ENCODE results near the gene HSDL2.
"Not testable (repeated sequence)": the region's sequence is repeated elsewhere in the genome, so short reads cannot be mapped to it uniquely, and the experiment has no call there.

HSDL2 gene

GRCh38 chr9:112369817-112370216 is 10.1 kb upstream of the HSDL2 start:
- DNase-seq (ENCODE audit: low read depth, low spot score): no peak
- no peak overlapping the region for H3K4me3 ChIP-seq (ENCODE audit: low read depth, low read length)
- CTCF ChIA-PET: interaction anchor here (1.5 to 3.0 kb wide), 3 partner anchors 8 to 273 kb away, joined by 3 to 21 read pairs (median 5); partner anchors contain the start of gene HSDL2
- POLR2A ChIA-PET: no interaction called here
- TF ChIP-seq, protein P1, sequence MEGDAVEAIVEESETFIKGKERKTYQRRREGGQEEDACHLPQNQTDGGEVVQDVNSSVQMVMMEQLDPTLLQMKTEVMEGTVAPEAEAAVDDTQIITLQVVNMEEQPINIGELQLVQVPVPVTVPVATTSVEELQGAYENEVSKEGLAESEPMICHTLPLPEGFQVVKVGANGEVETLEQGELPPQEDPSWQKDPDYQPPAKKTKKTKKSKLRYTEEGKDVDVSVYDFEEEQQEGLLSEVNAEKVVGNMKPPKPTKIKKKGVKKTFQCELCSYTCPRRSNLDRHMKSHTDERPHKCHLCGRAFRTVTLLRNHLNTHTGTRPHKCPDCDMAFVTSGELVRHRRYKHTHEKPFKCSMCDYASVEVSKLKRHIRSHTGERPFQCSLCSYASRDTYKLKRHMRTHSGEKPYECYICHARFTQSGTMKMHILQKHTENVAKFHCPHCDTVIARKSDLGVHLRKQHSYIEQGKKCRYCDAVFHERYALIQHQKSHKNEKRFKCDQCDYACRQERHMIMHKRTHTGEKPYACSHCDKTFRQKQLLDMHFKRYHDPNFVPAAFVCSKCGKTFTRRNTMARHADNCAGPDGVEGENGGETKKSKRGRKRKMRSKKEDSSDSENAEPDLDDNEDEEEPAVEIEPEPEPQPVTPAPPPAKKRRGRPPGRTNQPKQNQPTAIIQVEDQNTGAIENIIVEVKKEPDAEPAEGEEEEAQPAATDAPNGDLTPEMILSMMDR (IDR thresholded peaks at IDR 0.05; ENCODE audit: insufficient read depth, low read length, missing control alignments): no peak

DNA sequence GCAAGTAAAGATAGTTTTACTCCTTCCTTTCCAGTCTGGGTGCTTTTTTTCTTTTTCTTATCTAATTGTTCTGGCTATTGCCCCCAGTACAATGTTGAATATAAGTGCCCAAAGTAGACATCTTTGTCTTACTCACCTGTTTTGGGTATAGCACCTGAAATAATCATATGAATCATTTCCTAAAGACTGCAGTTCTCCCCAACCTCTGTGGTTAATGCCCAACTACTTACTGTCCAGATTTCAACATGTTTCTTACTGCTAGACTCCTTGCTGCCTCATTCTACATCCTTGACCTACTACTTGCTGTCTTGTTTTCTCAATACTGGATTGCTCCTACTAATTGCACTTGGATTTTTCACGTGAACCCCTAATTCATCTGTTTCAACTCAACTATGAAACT is 8.8 kb upstream of the HSDL2 start:
- TF ChIP-seq, protein P1 (IDR thresholded peaks at IDR 0.05; ENCODE audit: insufficient read depth, low read length, missing control alignments): no peak
- CTCF ChIA-PET: interaction anchor here (0.6 to 3.0 kb wide), 4 partner anchors 10 to 284 kb away, joined by 4 to 21 read pairs (median 8); no protein-coding TSS in a partner anchor
- DNase-seq (ENCODE audit: low read depth, low spot score): no peak
- H3K4me3 ChIP-seq (ENCODE audit: low read depth, low read length): no peak overlapping the region
- POLR2A ChIA-PET: interaction anchor here (0.6 kb wide), 1 partner anchor 279 kb away, joined by 3 read pairs; no protein-coding TSS in a partner anchor

- CTCF ChIA-PET: interaction anchor here (1.6 to 2.6 kb wide), 2 partner anchors 12 to 276 kb away, joined by 9 to 10 read pairs; no protein-coding TSS in a partner anchor
These were observed 6.2 kb upstream of the HSDL2 start for GRCh38 chr9:112373666-112374065.

DNA sequence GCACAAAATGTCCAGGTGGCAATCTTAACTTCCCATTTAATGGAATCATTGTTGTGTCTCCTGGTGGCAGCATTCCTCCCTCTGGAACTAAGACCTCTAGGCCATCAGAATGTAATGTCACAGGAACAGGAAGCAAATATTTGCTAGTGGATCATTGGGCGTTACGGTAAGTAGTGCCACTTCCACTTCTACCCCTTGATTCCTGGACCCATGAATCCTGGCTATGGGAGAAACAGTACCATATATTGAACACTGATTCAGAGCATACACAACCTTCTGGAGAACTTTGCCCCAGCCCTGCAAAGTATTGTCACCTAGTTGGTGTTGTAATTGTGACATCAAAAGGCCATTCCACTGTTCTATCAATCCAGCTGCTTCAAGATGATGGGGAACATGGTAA is 5.7 kb upstream of the HSDL2 start:
- H3K4me3 ChIP-seq (ENCODE audit: low read depth, low read length); CTCF ChIA-PET; DNase-seq (ENCODE audit: low read depth, low spot score); POLR2A ChIA-PET: not testable (repeated sequence)

More at GRCh38 chr9:112373666-112374065, 6.2 kb upstream of the HSDL2 start:
- POLR2A ChIA-PET; DNase-seq (ENCODE audit: low read depth, low spot score); H3K4me3 ChIP-seq (ENCODE audit: low read depth, low read length): not testable (repeated sequence)

- TF ChIP-seq, protein P1 (IDR thresholded peaks at IDR 0.05; ENCODE audit: insufficient read depth, low read length, missing control alignments): no peak
- ChIA-PET POLR2A (no interaction called here), CTCF (no interaction called here)
These were observed 4.5 kb upstream of the HSDL2 start for GRCh38 chr9:112375361-112375760.

DNA sequence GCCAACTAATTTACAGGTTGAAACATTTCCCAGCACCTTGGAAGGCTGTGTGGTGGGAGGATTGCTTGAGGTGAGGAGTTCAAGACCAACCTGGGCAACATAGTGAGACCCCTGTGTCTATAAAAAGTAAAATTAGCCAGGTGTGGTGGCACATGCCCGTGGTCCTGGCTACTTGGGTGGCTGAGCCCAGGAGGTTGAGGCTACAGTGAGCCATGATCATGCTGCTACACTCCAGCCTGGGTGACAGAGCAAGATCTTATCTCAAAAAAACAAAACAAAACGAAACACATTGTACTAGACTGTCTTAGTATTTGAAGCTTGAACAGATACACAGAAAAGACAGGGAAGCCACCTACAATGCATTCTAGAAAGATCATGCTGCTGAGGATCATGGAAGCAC is 2.8 kb upstream of the HSDL2 start:
- no peak for DNase-seq (ENCODE audit: low read depth, low spot score)
- no peak overlapping the region for H3K4me3 ChIP-seq (ENCODE audit: low read depth, low read length)
- CTCF ChIA-PET: interaction anchor here (0.6 to 2.6 kb wide), 3 partner anchors 16 to 289 kb away, joined by 3 to 9 read pairs (median 6); no protein-coding TSS in a partner anchor
- TF ChIP-seq, protein P1 (IDR thresholded peaks at IDR 0.05; ENCODE audit: insufficient read depth, low read length, missing control alignments): no peak
- POLR2A ChIA-PET: no interaction called here

More at GRCh38 chr9:112375361-112375760, 4.5 kb upstream of the HSDL2 start:
- H3K4me3 ChIP-seq (ENCODE audit: low read depth, low read length): no peak overlapping the region
- no peak for DNase-seq (ENCODE audit: low read depth, low spot score)

DNA sequence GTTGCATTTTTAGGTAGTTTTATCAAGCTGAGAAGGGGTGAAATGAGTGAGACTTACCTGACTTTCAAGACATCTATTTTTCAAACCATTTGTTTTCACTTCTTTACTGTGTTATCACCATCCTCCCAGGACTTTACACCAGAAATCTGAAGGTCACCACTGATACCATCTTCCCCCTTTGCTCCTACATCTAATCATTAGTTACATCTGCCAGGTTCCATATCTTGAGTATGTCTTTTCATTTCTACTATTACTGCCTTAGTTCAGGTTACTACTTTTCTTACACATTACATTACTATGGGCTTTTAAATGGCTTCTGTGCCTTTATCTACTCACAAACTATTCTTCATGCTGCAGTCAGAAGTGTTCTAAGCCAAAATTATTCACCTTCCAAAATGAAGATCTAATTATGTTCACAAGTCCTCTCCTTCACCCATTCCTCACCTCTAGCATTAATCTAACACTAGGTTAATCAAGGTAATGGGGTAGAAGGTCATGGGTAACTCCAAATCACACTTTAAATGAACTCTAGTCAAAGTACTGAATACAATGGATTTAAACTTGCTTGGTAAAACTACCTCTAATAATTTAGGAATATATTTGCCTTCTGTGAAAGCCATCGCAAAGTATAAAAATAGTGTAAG is 2.1 kb upstream of the HSDL2 start:
- CTCF ChIA-PET: interaction anchor here (1.0 to 3.0 kb wide), 6 partner anchors 11 to 300 kb away, joined by 3 to 27 read pairs (median 8); no protein-coding TSS in a partner anchor
- DNase-seq (ENCODE audit: low read depth, low spot score): no peak
- no peak overlapping the region; the same call in 1 of the 2 replicates for H3K4me3 ChIP-seq (ENCODE audit: low read depth, low read length)
- TF ChIP-seq, protein P1 (IDR thresholded peaks at IDR 0.05; ENCODE audit: insufficient read depth, low read length, missing control alignments): no peak
- POLR2A ChIA-PET: no interaction called here
